GM19438 (cell line): ENCODE results near the gene SFRP2.

Source experiments
- ATAC-seq: cut with Tn5 transposase; IDR thresholded peaks from one replicate; pipeline ENCODE4 v1.9.1; 2021; ENCODE audit warnings: low read depth; ENCODE audit not compliant: unreplicated experiment

SFRP2 gene

DNA sequence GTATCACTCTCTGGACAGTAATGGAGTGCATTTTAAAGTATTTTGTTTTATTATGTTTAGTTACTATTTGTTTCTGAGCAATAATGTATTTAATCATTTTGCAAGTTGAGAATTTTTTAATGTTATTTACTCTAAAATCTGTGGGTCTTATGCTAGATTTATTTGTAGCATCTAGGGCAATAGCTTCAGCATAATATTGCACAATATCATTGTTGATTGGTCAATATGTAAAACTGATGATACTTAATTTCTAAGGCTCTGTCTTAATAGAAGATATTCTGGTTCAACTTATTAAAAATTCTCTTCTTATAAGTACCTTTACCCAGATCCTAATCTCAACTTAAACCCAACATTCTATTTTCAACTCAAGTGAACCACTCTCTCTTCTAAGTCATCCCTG lies 11.5 kb downstream of the SFRP2 start:
- ATAC-seq, result no peak

GRCh38 chr4:153776601-153777000 lies 12.3 kb downstream of the SFRP2 start:
- ATAC-seq, result no peak

- ATAC-seq, result no peak
Measured at GRCh38 chr4:153773236-153773690, 15.6 kb downstream of the SFRP2 start.

DNA sequence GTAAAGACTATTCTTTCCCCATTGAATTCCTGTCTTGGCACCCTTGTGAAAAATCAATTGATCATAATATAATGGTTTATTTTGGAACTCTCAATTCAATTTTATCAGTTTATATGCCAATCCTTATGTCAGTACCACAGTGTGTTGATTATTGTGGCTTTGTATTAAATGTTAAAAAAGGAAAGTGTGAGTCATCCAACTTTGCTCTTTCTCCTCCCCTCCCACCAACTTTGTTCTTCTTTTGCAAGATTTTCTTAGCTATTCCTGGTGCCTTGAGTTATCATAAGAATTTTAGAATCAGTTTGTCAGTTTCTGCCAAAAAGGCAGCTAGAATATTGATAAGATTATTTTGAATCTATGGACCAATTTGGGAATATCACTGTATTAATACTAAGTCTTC lies 17.8 kb downstream of the SFRP2 start:
- ATAC-seq, result no peak

DNA sequence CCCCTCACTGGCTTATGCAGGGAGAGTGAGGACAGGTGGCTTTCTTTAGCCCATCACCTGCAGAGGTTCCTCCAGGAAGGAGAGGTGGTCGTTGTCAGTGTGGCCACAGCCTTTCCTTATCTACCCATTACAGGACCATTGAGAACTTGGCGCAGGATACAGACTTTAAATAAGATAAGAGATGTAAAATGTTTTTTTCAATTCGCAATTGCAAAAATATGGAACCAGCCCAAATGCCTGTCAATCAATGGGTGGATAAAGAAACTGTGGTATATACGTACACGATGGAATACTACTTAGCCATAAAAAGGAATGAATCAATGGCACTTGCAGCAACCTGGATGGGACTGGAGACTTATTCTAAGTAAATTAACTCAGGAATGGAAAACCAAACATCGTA lies 22.1 kb downstream of the SFRP2 start:
- no peak for ATAC-seq

- ATAC-seq, result no peak
Measured at GRCh38 chr4:153765894-153766293, 23.0 kb downstream of the SFRP2 start.

DNA sequence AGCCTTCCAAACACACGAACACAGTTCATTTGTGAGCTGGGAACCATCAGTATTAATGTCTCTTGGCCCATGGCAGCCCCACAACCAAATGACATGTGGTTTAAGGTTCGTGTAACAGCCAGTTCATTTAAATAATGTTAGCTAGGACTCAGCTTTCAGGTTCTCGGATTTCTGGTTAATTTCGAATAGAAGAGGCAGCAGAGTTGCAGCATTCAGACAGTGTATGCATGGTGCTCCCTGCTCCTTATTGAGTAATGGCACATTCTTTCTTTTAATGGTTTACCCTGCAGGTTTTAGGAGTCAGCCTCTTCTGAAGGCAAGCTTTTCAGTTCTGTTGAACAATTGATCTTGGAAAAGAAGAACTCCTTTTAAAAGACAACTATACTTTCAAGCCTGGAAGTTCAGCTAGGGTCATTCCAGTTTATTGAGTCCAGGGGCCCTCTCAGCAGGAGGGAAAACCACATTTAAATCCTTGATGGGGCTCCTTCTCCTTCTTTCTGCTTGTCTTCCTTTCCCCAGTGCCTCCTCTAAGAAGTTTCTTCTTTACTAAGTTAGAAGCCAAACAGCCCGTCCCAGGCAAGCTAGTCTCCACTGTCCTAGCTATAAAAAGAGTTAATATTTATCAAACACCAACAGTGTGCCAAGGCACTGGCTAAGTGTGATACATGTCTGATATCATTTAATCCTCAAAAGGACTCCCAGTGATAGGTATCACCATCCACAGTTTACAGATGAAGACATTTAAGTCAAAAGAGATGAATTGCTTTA lies 24.1 kb downstream of the SFRP2 start:
- no peak for ATAC-seq

DNA sequence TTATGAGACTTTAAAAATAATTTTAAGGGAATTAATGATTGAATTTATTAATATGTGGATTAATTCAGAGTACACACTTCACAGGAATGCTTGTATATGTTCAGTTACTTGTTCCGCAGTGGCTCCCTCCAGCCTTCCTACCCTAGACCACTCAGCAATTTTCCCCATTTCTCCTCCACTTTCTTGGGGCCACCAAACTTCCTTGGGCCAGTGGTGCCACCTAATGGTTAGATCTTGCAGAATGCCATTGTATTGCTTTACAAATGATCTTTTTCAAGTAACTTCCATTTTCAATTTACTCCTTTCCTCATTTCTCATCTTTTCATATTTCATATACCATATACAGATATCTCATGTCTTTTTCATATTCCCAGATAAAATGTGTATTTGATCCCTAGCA lies 25.5 kb downstream of the SFRP2 start:
- no peak for ATAC-seq

DNA sequence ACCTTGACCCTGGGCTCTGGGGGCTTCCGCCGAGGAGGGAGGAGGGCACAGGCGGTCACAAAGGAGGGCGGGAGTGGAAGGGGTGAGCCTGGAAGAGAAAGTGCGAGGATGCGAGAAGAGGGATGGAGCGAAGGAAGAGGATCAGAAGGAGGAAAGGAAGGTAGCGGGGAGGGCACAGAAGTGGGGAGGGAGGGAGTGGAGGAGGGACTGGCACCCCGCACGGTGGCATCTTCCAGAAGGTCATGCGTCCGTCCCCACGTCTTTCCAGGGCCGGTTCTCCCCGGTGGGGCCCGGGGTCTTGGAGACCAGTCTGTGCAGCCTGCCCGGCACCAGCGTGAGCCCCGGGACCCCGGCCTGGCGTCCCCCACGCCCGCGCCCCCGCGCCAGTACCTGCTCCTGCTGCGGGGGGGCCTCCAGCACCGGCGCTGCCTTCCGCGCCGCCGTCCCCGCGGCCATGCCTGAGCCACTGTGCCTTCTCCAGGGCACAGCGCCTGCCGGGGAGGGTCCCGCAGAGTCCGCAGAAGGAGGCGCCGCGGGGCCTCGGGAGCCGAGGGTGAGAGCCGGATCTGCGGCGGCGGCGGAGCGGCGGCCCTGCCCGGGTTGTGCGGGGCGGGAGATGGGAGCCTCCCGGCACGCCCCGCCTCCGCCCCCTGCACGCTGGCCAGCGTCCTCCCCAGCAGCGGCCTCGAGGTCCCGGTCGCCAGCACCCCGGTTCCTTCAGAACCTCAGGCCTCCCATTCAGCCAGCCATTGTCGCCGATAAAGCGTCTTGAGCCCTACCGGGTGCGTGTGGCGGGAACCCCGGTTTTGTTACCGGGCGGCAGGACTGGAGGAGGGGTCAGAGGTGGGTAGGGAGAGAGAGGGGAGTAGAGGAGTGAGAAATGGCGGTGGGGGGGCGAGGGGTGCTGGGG lies 29.2 kb downstream of the SFRP2 start, which contains the start of gene RNF175:
RNF175 (minus strand) TSS at position 618 of the 910 bp plus-strand sequence; CDS start at position 456, 162 bp downstream.
- ATAC-seq, result no peak

- no peak for ATAC-seq
Measured at GRCh38 chr4:153758688-153759406, 30.0 kb downstream of the SFRP2 start.

DNA sequence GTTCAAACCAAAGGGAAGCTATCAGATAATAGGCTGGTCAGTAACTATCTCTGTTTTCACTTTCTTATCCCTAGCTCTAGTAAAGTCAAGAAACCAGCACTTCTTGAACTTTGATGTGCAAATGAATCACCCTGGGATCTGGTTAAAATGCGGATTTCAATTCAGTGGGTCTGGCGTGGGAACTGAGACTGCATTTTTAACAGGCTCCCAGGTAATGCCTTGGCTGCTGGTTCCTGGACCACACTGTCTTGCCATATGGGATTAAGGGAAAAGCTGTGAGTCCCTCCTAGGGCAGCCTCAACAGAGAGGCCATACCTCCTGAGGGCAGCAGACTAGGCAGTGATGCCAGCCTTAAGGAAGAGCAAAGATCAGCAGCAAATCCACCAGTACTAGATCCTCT lies 30.7 kb downstream of the SFRP2 start:
- no peak for ATAC-seq

DNA sequence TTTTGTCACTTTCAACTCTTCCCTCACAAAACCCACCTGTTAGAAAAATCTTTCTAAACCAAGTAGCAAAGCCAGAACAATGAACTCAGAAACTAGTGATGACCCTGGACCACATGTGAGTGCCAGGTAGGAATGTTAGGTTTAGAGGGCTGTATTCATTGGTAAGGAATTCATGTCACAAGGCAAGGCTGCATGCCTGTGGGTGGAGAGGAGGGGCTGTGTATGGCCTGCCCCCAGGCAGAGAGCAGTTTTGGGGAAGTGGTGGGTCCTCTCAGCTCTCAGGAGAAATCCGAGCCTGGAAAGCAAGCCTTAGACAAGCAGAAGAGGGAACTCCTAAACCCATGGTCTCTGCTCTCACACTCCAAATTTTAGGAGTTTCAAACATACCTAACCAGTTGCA lies 31.5 kb downstream of the SFRP2 start:
- ATAC-seq, result no peak

DNA sequence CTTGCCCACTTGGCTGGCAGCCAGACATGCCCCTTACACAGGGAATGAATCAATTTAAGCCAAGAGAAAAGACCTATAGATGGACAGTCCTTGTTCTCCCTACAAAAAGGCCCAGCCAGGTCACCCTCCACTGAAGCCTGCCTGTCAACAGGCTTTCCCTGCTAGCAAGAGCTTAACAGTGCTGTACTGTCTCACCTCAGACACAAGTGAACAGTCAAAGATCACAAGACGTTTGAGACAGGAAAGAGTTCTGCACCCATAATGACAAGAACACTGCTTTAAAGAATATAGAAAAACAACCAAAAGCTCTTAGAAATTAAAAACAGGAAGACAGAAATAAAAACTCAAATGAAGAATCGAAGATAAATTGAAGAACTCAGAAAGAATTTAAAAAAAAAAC lies 33.7 kb downstream of the SFRP2 start:
- ATAC-seq, result no peak

GRCh38 chr4:153750197-153750817 lies 38.6 kb downstream of the SFRP2 start:
- ATAC-seq, result peak; percentile 93

GRCh38 chr4:153748378-153748777 lies 40.5 kb downstream of the SFRP2 start:
- ATAC-seq, result no peak

- ATAC-seq, result no peak
Measured at GRCh38 chr4:153747406-153747955, 41.4 kb downstream of the SFRP2 start.

GRCh38 chr4:153745651-153746050 lies 43.2 kb downstream of the SFRP2 start:
- no peak for ATAC-seq

DNA sequence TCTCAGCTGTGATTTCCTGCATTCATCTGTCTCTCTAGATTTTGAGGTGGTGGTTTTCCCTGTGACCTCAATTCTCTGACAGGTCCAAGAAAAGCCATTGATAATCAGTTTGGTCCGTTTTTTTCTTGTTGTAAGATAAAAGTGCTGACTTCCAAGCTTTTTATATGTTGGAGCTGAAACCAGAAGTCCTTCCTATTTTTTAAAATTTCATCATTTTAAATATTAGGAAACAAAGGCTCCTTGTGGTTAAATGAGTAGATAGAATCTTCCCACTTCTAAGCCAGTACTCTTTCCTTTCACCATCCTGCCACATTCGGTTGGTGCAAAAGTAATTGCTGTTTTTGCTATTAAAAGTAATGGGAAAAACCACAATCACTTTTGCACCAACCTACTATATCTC lies 47.3 kb downstream of the SFRP2 start:
- no peak for ATAC-seq

DNA sequence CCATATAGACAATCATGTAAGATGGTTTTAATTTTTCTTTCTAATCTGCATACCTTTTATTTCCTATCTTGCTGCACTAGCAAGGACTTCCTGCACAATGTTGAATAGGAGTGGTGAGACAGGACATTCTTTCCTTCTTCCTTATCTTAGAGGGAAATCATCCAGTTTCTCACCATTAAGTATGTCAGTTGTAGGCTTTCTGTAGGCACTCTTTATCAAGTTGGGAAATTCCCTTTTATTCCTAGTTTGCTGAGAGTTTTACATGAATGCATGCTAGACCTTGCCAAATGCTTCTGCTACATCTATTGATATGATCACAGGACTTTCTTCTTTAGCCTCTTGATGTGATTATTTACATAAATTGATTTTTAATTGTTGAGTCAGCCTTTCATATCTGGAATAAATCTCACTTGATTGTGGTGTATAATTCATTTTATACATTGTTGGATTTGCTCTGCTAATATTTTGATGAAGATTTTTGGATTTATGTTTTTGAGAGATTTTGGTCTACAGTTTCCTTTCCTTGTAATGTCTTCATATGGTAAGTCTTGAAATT lies 52.9 kb downstream of the SFRP2 start:
- ATAC-seq, result no peak
